ENCODE results near the gene RALY. TPM values are rescaled to one million over a fixed set of nuclear protein-coding genes. Genes with fewer than 3 reads are reported as not detected.

The RALY gene
- total and polyA plus RNA-seq, 2 of the 4 experiments (the other 2 are of a cell fraction) = 46.2 to 115 TPM

- Histone ChIP-seq H3K4me2 (ENCODE audit: low read depth, low read length) (no peak overlapping the region), H4K5ac (ENCODE audit: low read depth, low read length) (no peak overlapping the region), H3K9ac (ENCODE audit: low read depth, low read length) (no peak overlapping the region), H2AK5ac (ENCODE audit: low read depth, low read length) (no peak overlapping the region), H3K9me1 (ENCODE audit: insufficient read depth, low read length) (no peaks in the 10 kb centered on the region), H4K91ac (ENCODE audit: insufficient read depth, low read depth, low read length) (no peak overlapping the region), H3K18ac (ENCODE audit: low read depth, low read length) (no peak overlapping the region), H2BK5ac (ENCODE audit: low read depth, low read length, poor library complexity, severe bottlenecking) (no peak overlapping the region), H3K79me1 (ENCODE audit: low read depth in 1 of 2, low read length in 2 of 2) (no peaks in the 10 kb centered on the region), H4K8ac (ENCODE audit: low read depth in 2 of 2, low read length in 2 of 2) (no peak overlapping the region), H3K36me3 (ENCODE audit: control insufficient read depth, insufficient read depth, low read length) (no peaks in the 10 kb centered on the region), H3K23ac (ENCODE audit: low read depth, low read length) (no peak overlapping the region), H3K27me3 (ENCODE audit: control insufficient read depth, insufficient read depth, low read length) (peaks cover 26% of the 10 kb centered on the region), H2BK20ac (ENCODE audit: low read depth, low read length) (no peak overlapping the region), H3K4ac (ENCODE audit: low read depth, low read length) (no peak overlapping the region), H4K20me1 (ENCODE audit: insufficient read depth, low read length) (no peaks in the 10 kb centered on the region), H2AFZ (replicated peaks; ENCODE audit: low read length, poor library complexity) (no peak overlapping the region), H3K9me3 (ENCODE audit: control insufficient read depth, insufficient read depth, low read length) (peaks cover 5% of the 10 kb centered on the region; the same call in 1 of the 2 replicates), H3K56ac (ENCODE audit: extremely low read depth, insufficient read depth, low read length) (no peak overlapping the region), H3K27ac (ENCODE audit: insufficient read depth, low read length) (no peak overlapping the region), H3K14ac (replicated peaks; ENCODE audit: low read depth, low read length) (no peak overlapping the region), H3K4me1 (ENCODE audit: control insufficient read depth, insufficient read depth, low read length) (no peaks in the 10 kb centered on the region), H3K4me3 (ENCODE audit: insufficient read depth, low read depth, low read length) (no peak overlapping the region), H2AK9ac (replicated peaks; ENCODE audit: low read depth, low read length, poor library complexity) (no peak overlapping the region), H2BK120ac (ENCODE audit: low read depth, low read length) (no peak overlapping the region), H2BK15ac (ENCODE audit: low read depth, low read length) (no peak overlapping the region)
- in situ Hi-C loops (cut with MboI; ENCODE audit: low sequenced_read_pairs) (no loop called here), dilution Hi-C loops (cut with HindIII; ENCODE audit: low sequenced_read_pairs, unreplicated experiment) (no loop called here), intact Hi-C loops (cut with micrococcal nuclease) (no loop called here)
- ChIA-PET POLR2A (ENCODE audit: unreplicated experiment) (no interaction called here), CTCF (no interaction called here)
- ATAC-seq (ENCODE audit: low read depth) (no peak), DNase-seq (no peak)
- WGBS, 2 experiments (ENCODE audit: extremely low coverage in 2 of 2, insufficient read length in 1 of 2) = 100% methylated on average over 3 of the region's 7 CpGs; no CpG with 5 or more reads in 1 of the 2 experiments
- BruUV-seq (replicated peaks) = no TSS peak
- TF ChIP-seq RAD21 (IDR thresholded peaks at IDR 0.05; ENCODE audit: low read length) (no peak), MAFK (IDR thresholded peaks at IDR 0.05; ENCODE audit: low read depth, low read length) (no peak), POLR2A (IDR thresholded peaks at IDR 0.05; ENCODE audit: low read depth, low read length) (no peak), RCOR1 (IDR thresholded peaks at IDR 0.05; ENCODE audit: insufficient replicate concordance, low read length) (no peak), USF2 (IDR thresholded peaks at IDR 0.05; ENCODE audit: low read depth, low read length) (no peak), NFE2L2 (IDR thresholded peaks at IDR 0.05; ENCODE audit: low read depth, low read length) (no peak), FOS (IDR thresholded peaks at IDR 0.05; ENCODE audit: low read depth, low read length) (no peak), CEBPB (IDR thresholded peaks at IDR 0.05; ENCODE audit: low read depth, low read length) (peak; percentile 54; the same call in 1 of the 2 replicates)
These were observed 12.4 kb upstream of the RALY start for GRCh38 chr20:33981347-33981746.

Measured in IMR-90 (cell line).